Naive thymus-derived CD4-positive, alpha-beta T cell (primary cell): ENCODE results near the gene PDZD8. TPM values are rescaled to one million over a fixed set of nuclear protein-coding genes. Genes with fewer than 3 reads are reported as not detected.

Source experiments
- ATAC-seq: fragments of 150-1000 bp; cut with Tn5 transposase; 2 replicates; pipeline ENCODE4 v1.10.0; 2021; ENCODE audit warnings: mild to moderate bottlenecking, moderate library complexity
- CTCF ChIA-PET: fragments of 350-600 bp; sonication (Branson Sonifier 250); formaldehyde crosslinking; loops from one replicate; lab custom pipeline; 2021; ENCODE audit warnings: antibody characterized with exemption; lab: Charles Lee
- POLR2A ChIA-PET: fragments of 350-600 bp; sonication (Branson Sonifier 250); formaldehyde crosslinking; loops from one replicate; lab custom pipeline; 2021; ENCODE audit warnings: antibody characterized with exemption, inconsistent platforms; lab: Charles Lee
- DNase-seq, 9 donors: peaks; one replicate each; pipeline versions ENCODE4 v3.0.0 to v3.0.0-alpha.2; 2020 to 2022; ENCODE audit warnings: mixed read lengths in 1 of 9
- H3K27ac ChIP-seq: one replicate; pipeline ENCODE4 v1.7.0; 2013; ENCODE audit warnings: mild to moderate bottlenecking, low read depth, low read length, moderate library complexity
- H3K27me3 ChIP-seq, 2 donors: one replicate each; pipeline ENCODE4 v1.7.0; 2013; ENCODE audit warnings: low read length in 2 of 2, mild to moderate bottlenecking in 2 of 2, moderate library complexity in 2 of 2; ENCODE audit not compliant: control insufficient read depth in 2 of 2, insufficient read depth in 2 of 2
- H3K36me3 ChIP-seq, 3 experiments: 1 replicate in 2 of 3; 2 replicates in 1 of 3; pipeline ENCODE4 v1.7.0; 2013; ENCODE audit warnings: low read length in 3 of 3, mild to moderate bottlenecking in 3 of 3, moderate library complexity in 1 of 3; ENCODE audit not compliant: insufficient read depth in 3 of 3, control insufficient read depth in 2 of 3
- H3K4me1 ChIP-seq, 2 donors: one replicate each; pipeline ENCODE4 v1.7.0; 2013; ENCODE audit warnings: low read length in 2 of 2, mild to moderate bottlenecking in 2 of 2, moderate library complexity in 1 of 2; ENCODE audit not compliant: control insufficient read depth in 2 of 2, insufficient read depth in 2 of 2
- H3K4me3 ChIP-seq: 2 replicates; pipeline ENCODE4 v1.7.0; 2013; ENCODE audit warnings: mild to moderate bottlenecking, low read length
- H3K9me3 ChIP-seq, 3 experiments: 1 replicate in 2 of 3; 2 replicates in 1 of 3; pipeline ENCODE4 v1.7.0; 2013; ENCODE audit warnings: low read length in 3 of 3; ENCODE audit not compliant: control insufficient read depth in 2 of 3
- H3K27ac Mint-ChIP-seq, 9 donors: one replicate each; pipeline ENCODE4 v1.8.0; 2020 to 2022; ENCODE audit warnings: mixed read lengths in 9 of 9, mild to moderate bottlenecking in 8 of 9, moderate library complexity in 5 of 9, inconsistent platforms in 2 of 9
- H3K27me3 Mint-ChIP-seq, 5 donors: one replicate each; pipeline ENCODE4 v1.8.0; 2021 to 2022; ENCODE audit warnings: mixed read lengths in 5 of 5, mild to moderate bottlenecking in 1 of 5
- H3K36me3 Mint-ChIP-seq, 5 donors: one replicate each; pipeline ENCODE4 v1.8.0; 2020 to 2022; ENCODE audit warnings: mixed read lengths in 5 of 5, mild to moderate bottlenecking in 3 of 5, inconsistent platforms in 1 of 5
- H3K4me1 Mint-ChIP-seq, 7 donors: one replicate each; pipeline ENCODE4 v1.8.0; 2020 to 2022; ENCODE audit warnings: mixed read lengths in 7 of 7, mild to moderate bottlenecking in 3 of 7, inconsistent platforms in 1 of 7
- H3K4me3 Mint-ChIP-seq, 10 donors: one replicate each; pipeline ENCODE4 v1.8.0; 2020 to 2022; ENCODE audit warnings: mild to moderate bottlenecking in 10 of 10, mixed read lengths in 10 of 10, moderate library complexity in 6 of 10, inconsistent platforms in 2 of 10
- H3K9me3 Mint-ChIP-seq, 11 donors: one replicate each; pipeline ENCODE4 v1.8.0; 2020 to 2022; ENCODE audit warnings: mixed read lengths in 11 of 11, mild to moderate bottlenecking in 4 of 11, inconsistent platforms in 1 of 11, moderate library complexity in 1 of 11
- intact Hi-C, 2 donors: fragments of 100-400 bp; cut with micrococcal nuclease; formaldehyde crosslinking; loops; one replicate each; pipeline ENCODE4 v1.15.1; 2023
- polyA plus RNA-seq, 2 donors: library from polyadenylated mRNA; unstranded; fragments of 300-500 nt; fragmentation: Illumina TruSeq; gene quantifications; one replicate each; pipeline ENCODE4 v1.2.3, GENCODE V29; 2021
- total RNA-seq, 6 experiments: library from RNA in 5 of 6; stranded (reverse) in 5 of 6; gene quantifications; 1 replicate in 5 of 6; 2 replicates in 1 of 6; pipeline ENCODE4 v1.2.3 and lab custom pipeline; 2021 to 2026

Gene PDZD8
- total RNA-seq (10 to 100 TPM; 12.6 to 24.0 (median 17.1) TPM), polyA plus RNA-seq (10 to 100 TPM in 1 of 2 donors, 1 to 10 TPM in 1; 8.5 to 10.8 TPM), total RNA-seq (lab: John Stamatoyannopoulos, UW) (50.1 reads per million, percentile 71 among the genes with 10 or more reads in this experiment)

DNA sequence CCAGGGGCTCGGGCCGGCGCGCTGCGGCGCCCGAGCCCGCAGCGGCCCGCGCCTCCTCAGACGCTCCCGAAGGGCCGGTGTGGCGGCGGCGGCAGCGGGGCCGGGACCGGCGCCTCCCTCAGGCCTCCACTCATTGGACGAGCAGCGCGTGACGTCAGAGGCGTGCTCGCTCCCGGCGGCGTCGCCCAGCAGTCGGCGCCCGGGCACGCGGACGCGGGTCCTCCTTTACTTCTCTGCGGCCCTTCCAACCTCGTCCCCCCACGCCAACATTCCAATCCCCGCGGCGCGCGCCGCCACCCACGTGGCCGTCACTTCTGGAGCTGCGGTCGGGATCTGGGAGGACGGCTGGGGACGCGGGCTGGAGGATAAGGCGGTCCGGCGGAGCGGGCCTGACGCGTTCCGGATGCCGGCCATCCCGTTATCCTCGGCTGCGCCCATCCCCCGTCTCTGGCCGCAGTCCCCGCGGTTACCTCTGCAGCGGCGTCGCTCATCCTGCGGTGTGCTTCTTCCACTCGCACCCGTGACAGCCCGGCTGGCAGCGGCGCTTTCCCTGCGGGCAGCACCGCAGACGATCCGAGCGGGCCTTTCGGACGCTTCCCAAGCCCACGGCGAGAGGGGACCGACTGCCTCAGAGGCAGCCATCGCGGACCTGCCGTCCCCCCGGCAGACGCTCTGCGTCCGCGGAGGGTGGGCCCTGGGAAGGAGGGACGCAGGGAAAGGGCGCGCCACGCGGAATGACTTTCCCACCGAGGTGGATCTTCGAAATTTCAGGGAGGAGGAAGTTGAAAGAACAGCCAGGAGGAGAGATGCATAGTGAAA is at the start of gene PDZD8:
PDZD8 (minus strand) TSS at position 81 of the 819 bp plus-strand sequence. CDS start 213 bp downstream, outside the sequence.
- Mint-ChIP-seq H3K4me1 (peaks cover 21 to 36% (median 32%) of the 10 kb centered on the region in 7 donors), H3K36me3 (peaks cover 0 to 3% (median 0%) of the 10 kb centered on the region in 5 donors), H3K27ac (peak within 1 kb of the TSS; percentile 73 to 94 (median 92)), H3K9me3 (peaks cover 0 to 8% (median 0%) of the 10 kb centered on the region in 11 donors), H3K4me3 (peak within 1 kb of the TSS; percentile 94 to 98 (median 96)), H3K27me3 (peaks cover 6 to 45% (median 25%) of the 10 kb centered on the region in 5 donors)
- Histone ChIP-seq H3K36me3 (peaks cover 0 to 15% (median 0%) of the 10 kb centered on the region in 3 experiments), H3K4me1 (peaks cover 15 to 21% of the 10 kb centered on the region in 2 donors), H3K27me3 (no peaks in the 10 kb centered on the region), H3K9me3 (no peaks in the 10 kb centered on the region), H3K27ac (peak within 1 kb of the TSS; percentile 78), H3K4me3 (peak within 1 kb of the TSS; percentile 92)
- intact Hi-C loops = loop anchor here (1.0 to 10.0 kb wide), 8 partner anchors 159 to 1380 kb away; partner anchors contain the start of genes FAM204A (in 2 of the 2), CACUL1 (in 1 of the 2) and RAB11FIP2 (in 1 of the 2)
- DNase-seq (peak; percentile 84 to 93 (median 89)), ATAC-seq (peak; percentile 93)
- ChIA-PET POLR2A (no interaction called here), CTCF (no interaction called here)

DNA sequence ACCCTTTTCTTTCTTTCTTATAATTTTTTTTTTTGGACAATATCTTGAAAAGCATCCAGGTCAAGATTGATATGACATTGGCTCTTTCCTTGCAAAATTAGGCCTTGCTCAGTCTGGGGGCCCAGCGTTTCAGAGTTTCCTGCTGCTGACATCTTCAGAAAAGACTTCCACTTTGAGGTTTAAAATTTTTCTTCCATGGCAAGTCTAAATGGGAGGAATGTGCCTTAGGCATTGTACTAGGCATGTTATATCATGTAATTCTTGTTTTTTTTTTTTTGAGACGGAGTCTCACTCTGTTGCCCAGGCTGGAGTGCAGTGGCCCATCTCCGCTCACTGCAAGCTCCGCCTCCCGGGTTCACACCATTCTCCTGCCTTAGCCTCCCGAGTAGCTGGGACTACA is 48.9 kb upstream of the PDZD8 start:
- Mint-ChIP-seq H3K27me3 (peaks cover 0 to 12% (median 5%) of the 10 kb centered on the region in 5 donors), H3K27ac (no peak overlapping the region), H3K9me3 (peaks cover 0 to 9% (median 5%) of the 10 kb centered on the region in 11 donors), H3K36me3 (peaks cover 0 to 6% (median 0%) of the 10 kb centered on the region in 5 donors), H3K4me3 (no peak overlapping the region), H3K4me1 (no peaks in the 10 kb centered on the region)
- H3K36me3 ChIP-seq = no peaks in the 10 kb centered on the region
- H3K9me3 ChIP-seq = peaks cover 0 to 5% (median 0%) of the 10 kb centered on the region in 3 experiments
- H3K4me1 ChIP-seq = no peaks in the 10 kb centered on the region
- H3K27ac ChIP-seq = no peak overlapping the region
- no peaks in the 10 kb centered on the region for H3K27me3 ChIP-seq
- ChIA-PET POLR2A (no interaction called here), CTCF (no interaction called here)
- H3K4me3 ChIP-seq = no peak overlapping the region
- intact Hi-C loops = no loop called here
- ATAC-seq (no peak), DNase-seq (no peak)

DNA sequence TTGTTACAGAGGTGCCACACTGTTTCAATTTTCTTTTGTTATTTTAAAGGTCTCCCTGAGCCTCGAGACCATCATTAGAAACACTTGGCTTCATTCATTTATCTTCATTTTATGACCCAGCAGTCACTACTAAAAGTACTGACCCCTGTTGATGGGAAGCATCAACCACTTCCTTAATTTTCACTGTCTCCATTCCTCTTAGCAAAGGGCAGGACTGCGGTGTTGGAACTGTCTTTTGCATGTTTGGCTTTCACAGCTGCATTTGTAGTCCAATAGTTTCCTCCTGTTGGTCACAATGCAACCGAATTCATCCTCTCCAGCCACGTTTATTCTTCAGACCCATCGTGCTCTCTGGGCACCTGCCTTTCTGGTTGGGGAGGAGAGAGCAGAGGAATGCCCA is 46.7 kb upstream of the PDZD8 start:
- Histone ChIP-seq H3K4me1 (no peaks in the 10 kb centered on the region), H3K27me3 (no peaks in the 10 kb centered on the region), H3K4me3 (no peak overlapping the region), H3K9me3 (peaks cover 0 to 5% (median 0%) of the 10 kb centered on the region in 3 experiments), H3K36me3 (no peaks in the 10 kb centered on the region), H3K27ac (no peak overlapping the region)
- Mint-ChIP-seq H3K4me3 (no peak overlapping the region), H3K27ac (no peak overlapping the region), H3K9me3 (peaks cover 0 to 9% (median 5%) of the 10 kb centered on the region in 11 donors), H3K27me3 (peaks cover 0 to 12% (median 5%) of the 10 kb centered on the region in 5 donors), H3K36me3 (peaks cover 0 to 6% (median 0%) of the 10 kb centered on the region in 5 donors), H3K4me1 (peaks cover 0 to 2% (median 0%) of the 10 kb centered on the region in 7 donors)
- no peak for ATAC-seq
- CTCF ChIA-PET = no interaction called here
- no peak for DNase-seq
- intact Hi-C loops = no loop called here
- POLR2A ChIA-PET = no interaction called here

- Mint-ChIP-seq H3K9me3 (peaks cover 0 to 9% (median 5%) of the 10 kb centered on the region in 11 donors), H3K27ac (no peak overlapping the region), H3K4me3 (no peak overlapping the region), H3K4me1 (peaks cover 0 to 2% (median 0%) of the 10 kb centered on the region in 7 donors), H3K36me3 (peaks cover 0 to 6% (median 0%) of the 10 kb centered on the region in 5 donors), H3K27me3 (peaks cover 0 to 12% (median 5%) of the 10 kb centered on the region in 5 donors)
- intact Hi-C loops = no loop called here
- Histone ChIP-seq H3K9me3 (peaks cover 0 to 5% (median 0%) of the 10 kb centered on the region in 3 experiments), H3K27me3 (no peaks in the 10 kb centered on the region), H3K4me3 (no peak overlapping the region), H3K36me3 (no peaks in the 10 kb centered on the region), H3K4me1 (no peaks in the 10 kb centered on the region), H3K27ac (no peak overlapping the region)
- ATAC-seq = no peak
- DNase-seq = no peak
- ChIA-PET CTCF (no interaction called here), POLR2A (no interaction called here)
These were observed 45.5 kb upstream of the PDZD8 start for GRCh38 chr10:117420768-117421167.

DNA sequence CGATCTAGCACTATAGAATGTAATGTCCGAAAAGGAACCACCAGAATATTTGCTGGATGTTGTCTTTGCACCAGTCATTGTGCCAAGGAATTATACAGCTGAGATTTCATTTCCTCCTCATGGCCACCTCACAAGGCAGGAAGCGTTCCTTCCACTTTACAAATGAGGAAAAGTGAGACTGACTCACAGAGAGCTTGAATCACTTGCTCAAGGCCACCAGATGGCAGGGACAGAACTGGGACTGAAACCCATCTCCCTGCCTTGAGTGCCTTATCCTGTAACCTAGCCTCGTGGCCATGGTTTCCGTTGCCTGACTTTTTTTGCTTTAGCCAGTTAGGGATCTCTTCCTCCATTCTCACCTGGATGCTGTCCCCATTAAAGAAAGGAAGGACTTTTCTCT is 44.7 kb upstream of the PDZD8 start:
- H3K36me3 Mint-ChIP-seq = peaks cover 0 to 6% (median 0%) of the 10 kb centered on the region in 5 donors
- peaks cover 0 to 12% (median 5%) of the 10 kb centered on the region in 5 donors for H3K27me3 Mint-ChIP-seq
- intact Hi-C loops = no loop called here
- DNase-seq (no peak), ATAC-seq (no peak)
- H3K9me3 Mint-ChIP-seq = peaks cover 0 to 9% (median 5%) of the 10 kb centered on the region in 11 donors
- no peak overlapping the region for H3K4me3 Mint-ChIP-seq
- no peaks in the 10 kb centered on the region for H3K36me3 ChIP-seq
- POLR2A ChIA-PET = no interaction called here
- peaks cover 0 to 5% (median 0%) of the 10 kb centered on the region in 3 experiments for H3K9me3 ChIP-seq
- H3K27ac Mint-ChIP-seq = no peak overlapping the region
- no peak overlapping the region for H3K27ac ChIP-seq
- no peak overlapping the region for H3K4me3 ChIP-seq
- H3K4me1 Mint-ChIP-seq = peaks cover 0 to 2% (median 0%) of the 10 kb centered on the region in 7 donors
- H3K27me3 ChIP-seq = no peaks in the 10 kb centered on the region
- CTCF ChIA-PET = no interaction called here
- H3K4me1 ChIP-seq = no peaks in the 10 kb centered on the region

- H3K9me3 ChIP-seq = peaks cover 0 to 5% (median 0%) of the 10 kb centered on the region in 3 experiments
- Mint-ChIP-seq H3K4me1 (peaks cover 0 to 2% (median 0%) of the 10 kb centered on the region in 7 donors), H3K4me3 (no peak overlapping the region), H3K27ac (no peak overlapping the region), H3K9me3 (peaks cover 0 to 9% (median 5%) of the 10 kb centered on the region in 11 donors), H3K27me3 (peaks cover 0 to 12% (median 5%) of the 10 kb centered on the region in 5 donors), H3K36me3 (peaks cover 0 to 6% (median 0%) of the 10 kb centered on the region in 5 donors)
- H3K36me3 ChIP-seq = no peaks in the 10 kb centered on the region
- intact Hi-C loops = no loop called here
- no peak for DNase-seq
- no peak overlapping the region for H3K27ac ChIP-seq
- POLR2A ChIA-PET = no interaction called here
- no peak for ATAC-seq
- CTCF ChIA-PET = no interaction called here
- no peaks in the 10 kb centered on the region for H3K27me3 ChIP-seq
- no peak overlapping the region for H3K4me3 ChIP-seq
- H3K4me1 ChIP-seq = no peaks in the 10 kb centered on the region
These were observed 43.9 kb upstream of the PDZD8 start for GRCh38 chr10:117419159-117419558.
